22Rv1 (cell line): ENCODE results near the gene REG3A.

ENCODE experiments used
- H3K27ac ChIP-seq: fragments of 450-650 bp; 2 replicates; pipeline ENCODE4 v1.5.1; 2017
- ZFX ChIP-seq: fragments of 450-650 bp; IDR thresholded peaks from 2 replicates; pipeline ENCODE4 v1.6.1; 2017; ENCODE audit warnings: antibody characterized with exemption, borderline replicate concordance
- TF ChIP-seq, protein P1 (sequence below): fragments of 450-650 bp; IDR thresholded peaks from 2 replicates; pipeline ENCODE4 v1.5.1; 2017; ENCODE audit warnings: mild to moderate bottlenecking

Gene REG3A

DNA sequence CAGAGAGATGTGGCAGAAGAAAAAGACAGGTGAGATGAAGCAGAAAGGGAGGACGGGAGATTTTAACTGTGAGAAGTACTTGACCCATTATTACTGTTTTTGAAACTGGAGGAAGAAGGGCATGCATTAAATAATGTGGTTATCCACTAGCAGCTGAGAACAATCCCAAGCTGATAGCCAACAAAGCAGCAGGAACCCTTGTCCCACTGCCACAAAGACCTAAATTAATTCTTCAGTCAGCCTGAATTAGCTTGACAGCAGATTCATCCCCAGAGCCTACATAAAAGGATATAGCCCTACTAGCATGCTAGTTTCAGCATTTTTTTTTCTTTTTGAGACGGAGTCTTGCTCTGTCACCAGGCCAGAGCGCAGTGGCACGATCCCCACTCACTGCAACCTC lies 19.5 kb upstream of the REG3A start:
- no peak overlapping the region for H3K27ac ChIP-seq
- TF ChIP-seq, protein P1, sequence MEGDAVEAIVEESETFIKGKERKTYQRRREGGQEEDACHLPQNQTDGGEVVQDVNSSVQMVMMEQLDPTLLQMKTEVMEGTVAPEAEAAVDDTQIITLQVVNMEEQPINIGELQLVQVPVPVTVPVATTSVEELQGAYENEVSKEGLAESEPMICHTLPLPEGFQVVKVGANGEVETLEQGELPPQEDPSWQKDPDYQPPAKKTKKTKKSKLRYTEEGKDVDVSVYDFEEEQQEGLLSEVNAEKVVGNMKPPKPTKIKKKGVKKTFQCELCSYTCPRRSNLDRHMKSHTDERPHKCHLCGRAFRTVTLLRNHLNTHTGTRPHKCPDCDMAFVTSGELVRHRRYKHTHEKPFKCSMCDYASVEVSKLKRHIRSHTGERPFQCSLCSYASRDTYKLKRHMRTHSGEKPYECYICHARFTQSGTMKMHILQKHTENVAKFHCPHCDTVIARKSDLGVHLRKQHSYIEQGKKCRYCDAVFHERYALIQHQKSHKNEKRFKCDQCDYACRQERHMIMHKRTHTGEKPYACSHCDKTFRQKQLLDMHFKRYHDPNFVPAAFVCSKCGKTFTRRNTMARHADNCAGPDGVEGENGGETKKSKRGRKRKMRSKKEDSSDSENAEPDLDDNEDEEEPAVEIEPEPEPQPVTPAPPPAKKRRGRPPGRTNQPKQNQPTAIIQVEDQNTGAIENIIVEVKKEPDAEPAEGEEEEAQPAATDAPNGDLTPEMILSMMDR: no peak
- TF ChIP-seq ZFX: no peak

DNA sequence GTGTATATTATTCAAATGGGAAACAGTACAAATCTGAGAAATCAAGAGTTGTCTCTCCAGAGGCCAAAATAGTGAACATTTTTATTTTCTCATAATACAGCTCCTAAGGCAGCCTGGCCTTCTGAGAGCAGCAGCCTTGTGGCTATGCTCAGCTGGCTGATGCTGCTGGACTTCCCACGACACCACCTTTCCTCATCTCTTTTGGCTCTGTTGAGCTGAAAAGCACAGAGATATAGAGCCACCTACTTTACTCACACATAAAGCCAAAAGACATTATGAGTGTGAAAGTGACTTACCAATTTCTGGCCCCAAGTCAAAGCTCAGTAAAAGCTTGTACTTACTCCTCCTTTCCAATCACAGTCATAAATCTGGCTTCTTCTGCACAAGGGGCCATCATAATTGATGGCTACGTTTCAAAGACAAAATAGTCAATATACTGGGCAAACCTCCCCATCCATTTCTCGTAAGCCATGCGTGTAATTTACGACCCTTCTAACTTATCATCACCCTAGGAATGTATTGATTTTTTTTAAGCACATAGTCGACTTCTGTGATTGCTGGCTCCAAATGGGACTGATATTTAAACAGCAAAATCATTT lies 18.6 kb upstream of the REG3A start:
- TF ChIP-seq ZFX: no peak
- TF ChIP-seq, protein P1: no peak
- no peak overlapping the region for H3K27ac ChIP-seq

DNA sequence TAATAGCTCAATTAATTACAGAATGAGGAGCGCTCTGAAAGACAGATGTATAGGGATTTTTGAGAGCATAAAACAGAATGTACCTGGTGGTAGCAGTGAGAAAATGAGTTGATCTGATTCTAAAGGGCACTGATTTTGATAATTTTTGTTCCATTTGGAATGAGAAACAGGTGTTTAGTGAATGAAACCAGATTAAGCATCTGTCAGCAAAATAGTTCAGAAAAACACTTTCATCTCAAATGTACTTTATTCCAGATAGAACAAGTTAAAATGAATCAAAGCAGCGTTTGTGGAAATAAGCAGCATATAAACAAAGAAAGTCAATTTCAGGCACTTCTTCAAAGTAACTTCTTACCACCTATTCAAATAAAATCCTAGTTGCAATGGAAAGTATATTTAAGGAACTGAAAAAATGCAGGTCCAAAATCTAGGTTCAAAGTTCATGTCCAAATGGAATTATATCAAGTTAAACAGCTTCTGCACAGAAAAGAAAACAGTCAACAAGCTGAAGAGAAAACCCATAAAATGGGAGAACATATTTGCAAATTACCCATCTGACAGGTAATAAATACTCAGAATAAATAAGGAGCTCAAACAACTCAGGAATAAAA lies 11.9 kb upstream of the REG3A start:
- H3K27ac ChIP-seq: peak overlapping the region; percentile 75
- TF ChIP-seq, protein P1: no peak
- TF ChIP-seq ZFX: no peak

DNA sequence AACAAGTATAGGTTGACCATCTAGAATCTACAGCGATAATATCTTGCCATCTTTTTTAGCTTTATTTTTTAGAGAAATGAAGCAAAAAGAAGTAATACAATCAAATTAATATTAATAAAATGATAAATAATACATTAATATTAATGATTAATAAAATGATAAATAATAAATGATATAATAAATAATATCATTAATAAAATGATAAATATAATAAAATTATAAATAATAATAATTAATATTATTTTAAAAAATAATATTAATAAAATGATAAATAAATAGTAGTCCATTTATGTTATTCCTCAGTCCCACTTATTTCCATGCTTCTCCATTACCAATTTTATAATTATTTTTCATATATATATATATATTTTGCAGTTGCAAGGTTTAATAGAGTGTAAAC lies 3.2 kb upstream of the REG3A start:
- TF ChIP-seq ZFX: no peak
- TF ChIP-seq, protein P1: no peak
- no peak overlapping the region for H3K27ac ChIP-seq

DNA sequence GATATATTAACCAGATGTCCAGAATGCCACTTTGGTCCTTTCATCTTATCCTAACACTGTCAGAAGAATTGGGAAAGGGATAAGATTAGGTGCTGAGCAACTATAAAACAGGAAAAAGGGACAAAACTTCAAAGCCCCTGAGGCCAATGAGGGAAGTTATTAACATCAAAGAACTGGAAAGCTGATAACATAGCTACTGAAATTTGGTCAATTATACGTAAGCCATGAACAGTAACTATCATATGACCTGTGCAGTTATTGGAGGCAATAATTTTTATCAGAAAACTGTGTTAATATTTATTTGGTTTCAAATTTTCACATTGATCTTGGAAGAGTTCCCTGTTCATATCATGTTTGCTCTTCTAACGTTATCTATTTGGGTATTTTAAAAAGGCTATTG lies 2.6 kb upstream of the REG3A start:
- no peak overlapping the region for H3K27ac ChIP-seq
- TF ChIP-seq ZFX: no peak
- TF ChIP-seq, protein P1: no peak

DNA sequence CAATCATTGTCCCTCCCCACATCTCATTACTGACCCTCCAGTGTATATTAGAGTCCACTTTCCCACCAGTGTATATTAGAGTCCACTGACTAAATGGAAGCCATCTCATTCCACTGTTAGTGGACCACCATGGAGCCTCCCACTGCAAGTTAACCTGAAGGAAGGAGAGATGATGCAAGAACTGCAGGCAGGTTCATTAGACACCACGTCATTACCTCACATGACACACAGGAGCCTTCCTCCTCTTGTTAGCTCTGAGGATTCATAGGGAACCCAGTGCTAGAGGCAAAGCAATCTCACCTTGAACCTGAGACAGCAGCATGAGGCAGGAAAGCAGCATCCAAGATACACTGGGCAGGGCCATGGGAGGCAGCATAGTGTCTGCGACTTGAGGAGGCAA lies 523 bp downstream of the REG3A start:
- TF ChIP-seq, protein P1: no peak
- TF ChIP-seq ZFX: no peak
- H3K27ac ChIP-seq: no peak overlapping the region

DNA sequence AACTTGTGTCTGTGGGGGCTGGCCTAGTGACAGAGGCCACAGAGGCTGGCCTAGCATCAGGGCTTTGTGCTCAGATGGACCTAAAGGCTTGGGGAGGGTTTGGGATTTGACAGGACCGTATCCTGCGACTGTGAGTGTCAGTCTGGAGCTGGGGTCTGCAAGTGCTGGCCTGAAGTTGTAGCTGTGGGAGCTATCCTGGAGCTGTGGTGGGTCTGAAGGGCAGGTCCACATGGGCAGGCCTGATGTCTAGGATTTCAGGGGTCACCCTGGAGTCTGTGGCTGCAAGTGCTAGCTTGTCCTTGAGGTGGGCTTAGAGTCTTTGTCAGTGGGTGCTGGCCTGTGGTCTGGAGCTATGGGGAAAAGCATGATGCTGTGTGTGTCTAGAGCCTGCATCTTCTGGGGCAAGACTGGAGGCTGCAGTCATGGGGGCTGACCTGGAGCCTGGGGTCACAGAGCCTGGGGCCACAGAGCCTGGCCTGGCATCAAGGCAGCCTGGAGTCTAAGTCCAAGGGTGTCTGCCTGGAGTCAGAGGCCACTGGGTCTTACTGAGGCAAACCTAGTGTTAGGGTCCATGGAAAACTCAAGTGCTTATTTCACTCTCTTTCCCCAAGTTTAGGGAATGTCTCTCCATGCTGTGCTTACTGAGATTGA lies 3.6 kb downstream of the REG3A start:
- no peak overlapping the region for H3K27ac ChIP-seq
- no peak for TF ChIP-seq ZFX
- TF ChIP-seq, protein P1: no peak
